T follicular helper cell (primary cell): ENCODE results near the gene IRF2.

Experiments used
- DNase-seq: peaks from one replicate; pipeline ENCODE4 v3.0.0-alpha.2; 2020; ENCODE audit warnings: low read depth

Gene IRF2

GRCh38 chr4:184473499-184474262 lies 669 bp downstream of the IRF2 start:
- DNase-seq: peak; percentile 24

DNA sequence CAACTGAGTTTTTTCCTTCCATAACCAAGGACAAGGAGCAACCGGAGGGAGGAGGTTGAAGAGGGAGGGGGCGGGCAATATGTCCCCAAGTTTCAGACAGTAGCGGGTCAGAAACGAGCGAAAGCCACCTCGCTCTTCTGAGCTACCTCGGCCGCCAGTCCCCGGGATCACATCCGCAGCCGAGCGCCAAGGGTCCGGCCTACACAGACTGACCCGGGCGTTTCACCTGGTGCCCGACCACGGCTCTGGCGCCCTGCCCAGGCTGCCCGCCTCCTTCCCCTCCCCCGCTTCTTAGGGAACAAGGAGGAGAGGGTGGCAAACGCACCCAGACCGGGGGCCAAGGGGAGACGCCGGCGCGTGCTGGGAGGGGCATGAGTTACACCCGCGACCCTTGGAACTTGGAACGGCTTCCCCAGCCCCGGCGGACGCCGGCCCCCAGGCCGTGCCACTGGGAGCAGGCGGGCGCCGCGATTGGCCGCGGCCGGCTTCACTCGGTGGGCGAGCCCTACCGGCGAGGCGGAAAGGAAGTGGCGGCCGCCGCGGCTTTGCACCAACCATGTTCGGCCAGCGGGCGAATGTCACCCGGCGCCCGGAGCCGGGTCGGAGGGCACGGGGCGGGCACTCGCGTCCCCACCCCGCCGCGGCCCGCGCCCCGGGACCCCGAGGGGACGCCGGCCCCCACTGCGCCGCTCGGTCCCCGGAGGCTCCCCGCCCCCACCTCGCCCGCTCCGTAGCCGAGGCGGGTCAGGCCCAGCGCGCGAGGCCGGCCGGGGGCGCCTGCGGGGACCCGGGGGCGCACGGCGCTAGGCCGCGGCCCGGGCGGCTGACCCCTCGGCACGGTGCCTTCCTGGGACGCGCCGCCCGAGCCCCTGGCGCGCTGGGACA lies 1.5 kb downstream of the IRF2 start:
- peak; percentile 16 for DNase-seq

DNA sequence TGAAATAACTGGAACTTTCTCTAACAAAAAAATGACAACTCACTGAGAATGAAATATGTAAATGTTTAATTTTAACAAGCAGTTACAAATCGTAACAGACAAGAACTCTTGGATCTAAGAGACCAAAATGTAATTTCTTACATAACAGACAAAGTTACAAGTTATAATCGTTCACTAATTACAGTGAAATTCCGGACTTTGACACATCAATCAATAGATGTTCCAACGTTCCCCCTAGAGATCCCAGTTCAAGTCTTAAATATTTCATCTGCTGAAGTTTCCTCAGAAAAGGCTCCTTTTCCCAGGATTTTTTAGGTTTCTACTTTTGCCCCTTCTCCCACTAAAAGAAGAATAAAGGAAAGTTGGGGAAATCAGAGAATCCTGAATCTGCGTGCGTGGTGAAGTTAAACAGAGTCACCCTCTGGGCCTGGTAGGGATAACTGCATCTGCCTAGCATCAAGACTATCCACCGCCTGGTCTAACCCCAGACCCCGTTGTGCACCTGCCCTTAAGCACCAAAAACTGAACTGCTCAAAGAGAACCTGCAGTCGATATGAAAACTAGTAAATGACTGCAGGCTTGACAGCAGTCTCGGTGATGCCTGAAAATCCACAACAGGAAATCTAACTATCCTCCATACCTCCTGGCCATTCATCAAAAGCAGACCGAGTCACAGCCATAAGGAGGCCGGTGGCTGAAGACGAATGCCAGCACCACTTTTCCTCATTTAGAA lies 2.3 kb downstream of the IRF2 start:
- no peak for DNase-seq

- no peak for DNase-seq
Measured at GRCh38 chr4:184470785-184471110, 3.6 kb downstream of the IRF2 start.

DNA sequence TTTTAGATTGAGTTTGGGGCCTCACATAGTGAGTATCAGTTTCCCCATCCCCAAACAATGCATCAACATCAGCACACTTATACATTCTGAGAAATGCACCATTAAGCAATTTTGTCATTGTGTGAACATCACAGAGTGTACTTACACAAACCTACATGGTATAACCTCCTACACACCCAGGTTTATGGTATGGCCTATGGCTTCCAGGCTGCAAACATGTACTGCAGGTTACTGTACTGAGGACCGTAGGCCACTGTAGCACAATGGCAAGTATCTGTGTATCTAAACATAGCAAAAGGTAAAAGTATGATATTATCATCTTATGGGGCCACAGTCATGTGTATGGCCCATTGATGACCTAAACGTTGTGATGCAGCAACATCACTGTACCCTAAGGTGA lies 7.7 kb downstream of the IRF2 start:
- DNase-seq: no peak

DNA sequence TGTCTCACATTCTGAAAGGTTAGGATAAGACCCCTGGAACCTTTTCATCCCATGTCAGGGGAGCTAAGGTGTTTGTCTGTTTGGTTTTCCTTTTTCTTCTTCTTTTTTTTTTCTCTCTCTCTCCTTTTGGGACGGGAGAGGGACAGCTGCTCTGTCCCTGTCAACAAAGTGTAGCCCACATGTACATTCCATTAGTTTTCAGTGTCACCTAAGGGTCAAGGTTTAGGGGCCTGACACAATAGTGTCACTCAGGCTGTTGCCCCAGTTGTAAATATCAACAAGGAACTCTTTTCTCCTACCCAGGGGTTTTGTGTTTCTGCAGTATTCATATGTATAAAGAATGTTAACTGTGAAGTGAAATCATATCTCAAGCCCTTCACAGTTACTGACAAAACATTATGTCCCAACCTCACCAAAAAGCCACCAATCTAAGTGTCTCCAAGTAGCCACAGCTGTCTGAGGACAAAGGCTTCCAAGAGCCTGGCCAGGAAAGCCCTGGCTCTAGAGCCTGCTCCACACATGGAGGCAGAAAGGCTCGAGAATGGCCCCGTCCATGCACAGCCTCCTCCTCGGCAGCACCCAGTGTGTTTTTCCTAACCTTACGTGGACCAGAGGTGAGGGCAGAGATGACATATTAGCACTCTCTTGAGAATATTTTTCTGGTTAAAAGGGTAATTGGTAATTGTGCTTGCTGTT lies 9.4 kb downstream of the IRF2 start:
- no peak for DNase-seq

- no peak for DNase-seq
Measured at GRCh38 chr4:184463856-184464255, 10.5 kb downstream of the IRF2 start.

- no peak for DNase-seq
Measured at GRCh38 chr4:184463158-184463557, 11.2 kb downstream of the IRF2 start.

DNA sequence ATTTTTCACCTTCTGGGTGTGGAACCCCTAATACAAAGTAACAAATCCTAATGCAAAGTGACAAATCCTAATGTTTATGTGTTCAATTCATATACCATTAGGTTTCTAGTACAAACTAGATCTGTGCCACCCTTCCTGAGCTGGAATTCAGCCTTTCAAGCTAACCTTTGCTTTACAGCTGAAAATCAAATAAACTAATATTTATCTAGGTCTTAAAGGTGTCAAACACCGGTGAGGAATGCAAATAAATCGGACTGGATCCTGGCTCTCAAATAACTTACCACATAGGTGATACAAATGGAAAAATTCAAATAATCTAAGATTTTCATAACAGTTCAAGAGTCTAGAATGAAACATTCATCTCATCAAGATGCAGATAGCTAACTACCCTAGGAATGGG lies 11.6 kb downstream of the IRF2 start:
- DNase-seq: no peak

DNA sequence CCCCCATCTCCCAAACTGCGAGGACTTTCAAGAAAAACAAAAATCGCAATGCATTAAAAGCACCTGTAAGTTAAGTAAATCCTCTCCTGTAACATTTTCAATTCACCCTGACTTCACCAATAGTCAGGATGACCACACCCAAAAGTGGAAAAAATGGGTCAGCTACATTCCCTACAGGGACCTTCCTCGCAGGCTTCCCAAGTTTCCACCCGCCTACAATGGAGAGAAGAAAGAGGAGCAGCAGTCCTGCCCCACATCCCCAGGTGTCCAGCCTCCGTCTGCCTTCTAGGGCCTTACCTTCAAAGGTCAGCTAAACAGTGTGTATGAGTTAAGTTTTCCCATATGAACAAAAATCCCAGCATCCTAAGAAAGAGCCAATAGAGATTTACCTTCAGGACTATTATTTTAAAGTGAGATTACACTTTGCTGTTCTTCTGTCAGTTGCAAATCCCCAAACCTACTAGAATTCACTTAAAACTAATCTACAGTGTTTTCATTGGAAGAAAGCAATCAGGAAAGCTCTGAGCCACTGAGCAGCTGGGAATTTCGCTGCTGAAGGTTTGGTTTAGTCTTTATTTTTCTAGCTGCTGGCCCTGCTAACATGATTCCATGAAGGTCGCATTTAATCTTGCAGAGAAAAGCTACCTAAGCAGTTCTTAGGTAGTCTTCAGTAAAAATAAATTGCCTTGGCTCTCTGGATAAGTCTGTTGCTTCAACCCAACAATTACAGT lies 12.5 kb downstream of the IRF2 start:
- no peak for DNase-seq

DNA sequence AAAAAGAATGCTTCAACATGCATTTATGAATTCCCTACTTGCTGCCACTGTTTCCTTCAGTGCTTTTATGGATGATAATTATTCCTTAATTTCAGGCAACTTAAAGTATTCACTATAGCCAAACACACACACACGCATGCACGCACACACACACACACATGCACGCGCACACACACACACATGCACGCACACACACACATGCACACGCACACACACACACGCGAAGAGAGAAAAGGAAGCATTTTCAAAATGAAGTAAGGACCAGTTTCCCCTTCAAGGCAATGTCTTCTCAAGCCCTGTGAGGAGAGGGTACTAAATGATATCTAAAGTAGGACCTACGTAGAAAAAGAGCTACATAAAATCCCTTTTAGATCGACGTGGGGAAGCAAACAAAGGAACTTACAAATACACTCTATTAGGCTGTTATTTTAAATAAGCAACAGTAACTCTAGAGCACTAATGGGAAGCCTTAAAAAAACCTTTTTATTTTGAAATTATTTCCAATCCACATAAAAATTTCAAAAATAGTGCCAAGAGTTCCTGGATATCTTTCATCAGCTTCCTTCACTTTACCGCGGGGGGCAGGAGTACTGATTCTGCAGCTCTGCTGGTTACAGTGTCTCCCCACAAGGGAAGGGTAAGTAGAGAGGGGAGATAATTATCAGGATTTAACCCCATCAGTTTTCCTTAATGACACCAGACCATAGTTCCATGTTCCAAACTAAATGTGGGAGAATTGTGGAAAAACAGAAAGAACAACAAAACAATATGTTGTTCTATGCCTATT lies 13.7 kb downstream of the IRF2 start:
- DNase-seq: no peak

DNA sequence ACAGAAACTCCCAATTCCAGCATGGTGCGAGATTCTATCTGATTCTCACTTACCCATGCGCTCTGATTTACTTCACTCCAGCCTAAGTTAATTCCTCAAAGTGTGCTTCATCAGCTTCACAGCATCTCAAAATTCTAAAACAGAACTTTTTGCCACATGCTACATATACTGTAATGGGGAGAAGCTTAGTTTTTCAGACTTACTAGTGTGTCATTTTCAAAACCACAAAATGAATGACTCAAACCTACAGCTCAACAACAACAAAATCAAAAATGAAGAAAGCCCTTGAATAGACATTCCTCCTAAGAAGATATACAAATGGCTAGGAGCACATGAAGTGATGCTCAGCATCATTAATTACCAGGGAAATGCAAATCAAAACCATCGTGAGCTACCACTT lies 14.9 kb downstream of the IRF2 start:
- no peak for DNase-seq

GRCh38 chr4:184457535-184458249 lies 16.7 kb downstream of the IRF2 start:
- DNase-seq: no peak

DNA sequence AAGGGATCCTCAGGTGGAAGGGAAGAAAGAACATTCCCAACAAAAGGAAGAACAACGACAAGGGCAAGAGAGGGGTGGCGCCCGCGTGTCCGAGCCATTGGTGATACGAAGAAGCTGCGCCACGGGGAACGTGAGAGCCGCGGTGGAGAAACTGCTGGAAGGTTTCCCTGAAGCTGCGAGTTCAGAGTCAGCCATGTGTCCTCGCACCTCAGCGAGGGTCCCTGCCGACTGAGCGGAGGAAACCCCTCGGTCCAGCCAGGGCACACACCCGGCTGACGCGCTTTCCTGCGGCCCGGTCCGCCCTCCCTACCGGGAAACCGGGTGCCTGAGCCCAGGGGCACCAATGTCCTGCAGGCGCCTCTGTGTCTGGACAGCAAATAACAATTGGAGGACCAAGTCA lies 18.0 kb downstream of the IRF2 start:
- no peak for DNase-seq

GRCh38 chr4:184455299-184455698 lies 19.1 kb downstream of the IRF2 start:
- no peak for DNase-seq

DNA sequence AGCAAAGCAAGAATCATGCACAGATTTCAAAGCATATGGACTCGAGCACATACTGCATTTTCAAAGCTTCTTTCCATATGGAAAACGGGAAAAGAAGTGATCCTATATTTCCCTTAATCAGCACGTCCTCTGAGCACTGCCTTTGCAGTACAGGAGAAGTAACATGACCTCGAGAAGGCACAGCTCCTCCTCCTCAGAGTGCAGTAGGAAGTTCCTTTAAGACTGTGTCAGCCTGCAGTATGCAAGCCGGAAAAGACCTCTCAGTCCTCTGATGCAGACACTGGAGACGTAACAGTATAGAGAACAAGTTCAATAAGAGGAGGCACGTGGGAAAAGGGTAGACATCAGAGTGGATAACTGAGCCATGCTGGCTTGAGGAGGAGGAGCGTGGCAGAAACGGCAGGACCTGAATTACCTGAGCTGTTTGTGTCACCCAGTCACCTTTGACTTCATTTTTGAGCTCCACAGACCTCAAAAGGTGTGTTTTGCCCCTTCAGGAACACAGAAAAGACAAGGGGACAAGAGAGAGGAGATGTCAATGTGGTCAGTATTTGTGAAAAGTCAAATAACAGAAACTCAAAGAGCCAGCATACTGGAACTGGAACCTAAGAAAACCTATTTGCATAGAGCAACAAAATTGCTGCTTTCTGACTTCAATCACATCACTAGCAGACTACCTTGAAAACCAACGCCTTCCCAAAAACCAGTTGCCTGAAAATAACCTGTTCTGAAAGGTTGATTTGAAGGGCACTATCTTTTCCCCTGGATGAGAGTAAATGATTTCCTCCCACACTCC lies 20.8 kb downstream of the IRF2 start:
- DNase-seq: no peak

DNA sequence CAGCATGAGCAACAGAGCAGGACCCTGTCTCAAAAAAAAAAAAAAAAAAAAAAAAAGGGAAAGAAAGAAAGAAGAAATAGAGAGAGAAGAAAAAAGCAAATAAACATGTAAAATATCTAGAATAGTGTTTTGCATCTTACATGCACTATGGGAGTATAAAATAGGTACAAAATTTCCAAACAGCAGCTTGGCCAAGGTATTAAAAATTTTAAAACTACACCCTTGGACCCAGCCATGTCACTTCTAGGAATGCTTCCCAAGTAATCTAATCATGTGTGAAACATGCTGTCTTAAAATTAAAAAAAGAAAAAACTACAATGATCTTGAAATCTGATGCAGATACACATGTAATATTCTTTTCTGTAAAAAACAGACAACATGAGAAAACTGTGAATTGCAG lies 21.6 kb downstream of the IRF2 start:
- DNase-seq: no peak

DNA sequence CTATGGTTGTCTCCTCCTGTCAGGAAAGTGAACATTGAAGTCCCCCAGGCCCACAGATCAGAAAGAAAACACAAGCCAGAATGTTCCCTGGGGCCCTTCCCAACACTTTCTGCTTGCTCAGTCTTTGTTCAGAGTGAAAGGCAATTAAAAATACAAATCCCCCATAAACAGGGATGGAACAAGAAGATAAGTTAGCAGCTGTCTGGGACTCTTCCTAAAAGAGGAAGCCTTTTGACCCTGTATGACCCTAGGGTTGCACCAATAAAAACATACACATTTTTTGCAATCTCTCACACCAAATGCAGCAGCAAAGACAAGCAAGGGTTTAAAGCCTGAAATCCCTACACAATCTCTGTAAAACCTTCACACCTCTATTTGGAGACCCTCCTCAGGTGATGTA lies 22.6 kb downstream of the IRF2 start:
- no peak for DNase-seq
